Epidermal melanocyte (primary cell): ENCODE data around the gene MTNR1B.

Source experiments
- DNase-seq: peaks from one replicate; pipeline ENCODE4 v3.0.0; 2011; ENCODE audit warnings: low spot score; ENCODE audit not compliant: insufficient read length

The MTNR1B gene

GRCh38 chr11:92969634-92970347 is at the start of gene MTNR1B:
TSS of gene MTNR1B (plus strand) at chr11:92969651. CDS start at chr11:92969726, 75 bp downstream.
- DNase-seq = no peak

- no peak for DNase-seq
These were observed 49.1 kb upstream of the MTNR1B start for GRCh38 chr11:92920331-92920730.

GRCh38 chr11:92922731-92923130 is 46.7 kb upstream of the MTNR1B start:
- no peak for DNase-seq

- no peak for DNase-seq
These were observed 40.2 kb upstream of the MTNR1B start for GRCh38 chr11:92929246-92929645.

- no peak for DNase-seq
These were observed 39.8 kb upstream of the MTNR1B start for GRCh38 chr11:92929653-92930052.

- DNase-seq = no peak
These were observed 37.6 kb upstream of the MTNR1B start for GRCh38 chr11:92931746-92932422.

- no peak for DNase-seq
These were observed 30.1 kb upstream of the MTNR1B start for GRCh38 chr11:92939305-92939704.

GRCh38 chr11:92941676-92942571 is 27.5 kb upstream of the MTNR1B start:
- peak; percentile 63 for DNase-seq

GRCh38 chr11:92946707-92947106 is 22.7 kb upstream of the MTNR1B start:
- DNase-seq = no peak

GRCh38 chr11:92948116-92948515 is 21.3 kb upstream of the MTNR1B start:
- no peak for DNase-seq

- no peak for DNase-seq
These were observed 15.4 kb upstream of the MTNR1B start for GRCh38 chr11:92954003-92954402.

- no peak for DNase-seq
These were observed 13.6 kb upstream of the MTNR1B start for GRCh38 chr11:92955860-92956259.

- no peak for DNase-seq
These were observed 8.6 kb upstream of the MTNR1B start for GRCh38 chr11:92960886-92961285.

- DNase-seq = no peak
These were observed 7.0 kb upstream of the MTNR1B start for GRCh38 chr11:92962446-92962845.

- no peak for DNase-seq
These were observed 5.0 kb upstream of the MTNR1B start for GRCh38 chr11:92964471-92964870.

GRCh38 chr11:92965196-92965595 is 4.3 kb upstream of the MTNR1B start:
- no peak for DNase-seq

- no peak for DNase-seq
These were observed 2.3 kb upstream of the MTNR1B start for GRCh38 chr11:92967178-92967577.

- no peak for DNase-seq
These were observed 1.6 kb upstream of the MTNR1B start for GRCh38 chr11:92967867-92968266.

GRCh38 chr11:92969293-92969633 is 188 bp upstream of the MTNR1B start:
- DNase-seq = no peak

GRCh38 chr11:92972248-92972647 is 2.8 kb downstream of the MTNR1B start:
- DNase-seq = no peak

GRCh38 chr11:92975285-92975684 is 5.8 kb downstream of the MTNR1B start:
- no peak for DNase-seq

- DNase-seq = no peak
These were observed 7.2 kb downstream of the MTNR1B start for GRCh38 chr11:92976681-92977080.
